Tibial artery (tissue), 4 donors: ENCODE measurements around the gene MRPS23.

Source experiments
- DNase-seq, 2 donors: peaks; one replicate each; pipeline ENCODE4 v3.0.0-alpha.2; 2019
- H3K27ac ChIP-seq, 2 donors: fragments of 200-600 bp; sonication (generic) in 1 of 2; 1 replicate in 1 of 2; 2 replicates in 1 of 2; pipeline ENCODE4 v1.5.1; 2018 to 2019; ENCODE audit warnings: mild to moderate bottlenecking in 1 of 2
- H3K27me3 ChIP-seq, 2 donors: fragments of 200-600 bp; sonication (generic) in 1 of 2; one replicate each; pipeline versions ENCODE4 v1.5.1 to v1.6.0; 2016 to 2019
- H3K36me3 ChIP-seq, 3 donors: fragments of 200-600 bp; sonication (generic) in 2 of 3; one replicate each; pipeline ENCODE4 v1.5.1; 2016 to 2019; ENCODE audit warnings: mild to moderate bottlenecking in 2 of 3
- H3K4me1 ChIP-seq, 4 donors: fragments of 200-600 bp; sonication (generic) in 2 of 4; 1 replicate in 3 of 4; 2 replicates in 1 of 4; pipeline ENCODE4 v1.5.1; 2016 to 2019
- H3K4me3 ChIP-seq, 2 donors: fragments of 200-600 bp; sonication (generic) in 1 of 2; 1 replicate in 1 of 2; 2 replicates in 1 of 2; pipeline ENCODE4 v1.5.1; 2018 to 2019; ENCODE audit warnings: mild to moderate bottlenecking in 2 of 2
- H3K9me3 ChIP-seq, 3 donors: fragments of 200-600 bp; sonication (generic) in 1 of 3; one replicate each; pipeline ENCODE4 v1.5.1; 2016 to 2019
- intact Hi-C: fragments of 100-400 bp; cut with DNase I; formaldehyde crosslinking; loops from one replicate; pipeline ENCODE4 v1.15.0; 2023; ENCODE audit warnings: low total_unique reads
- TF ChIP-seq, protein P1 (sequence below), 2 experiments: fragments of 200-600 bp in 1 of 2; fragments of 450-650 bp in 1 of 2; IDR thresholded peaks; one replicate each; pipeline ENCODE4 v1.5.1; 2017 to 2019; ENCODE audit warnings: antibody characterized with exemption in 2 of 2, mild to moderate bottlenecking in 1 of 2, moderate library complexity in 1 of 2

MRPS23 gene

GRCh38 chr17:57830880-57831279 is 19.0 kb downstream of the MRPS23 start:
- H3K27ac ChIP-seq: no peak overlapping the region
- no peaks in the 10 kb centered on the region for H3K36me3 ChIP-seq
- no peak overlapping the region for H3K4me3 ChIP-seq
- H3K9me3 ChIP-seq: no peaks in the 10 kb centered on the region
- DNase-seq: no peak
- intact Hi-C loops: loop anchor here (5.0 to 10.0 kb wide), 3 partner anchors 156 to 699 kb away; no protein-coding TSS in a partner anchor
- TF ChIP-seq, protein P1, sequence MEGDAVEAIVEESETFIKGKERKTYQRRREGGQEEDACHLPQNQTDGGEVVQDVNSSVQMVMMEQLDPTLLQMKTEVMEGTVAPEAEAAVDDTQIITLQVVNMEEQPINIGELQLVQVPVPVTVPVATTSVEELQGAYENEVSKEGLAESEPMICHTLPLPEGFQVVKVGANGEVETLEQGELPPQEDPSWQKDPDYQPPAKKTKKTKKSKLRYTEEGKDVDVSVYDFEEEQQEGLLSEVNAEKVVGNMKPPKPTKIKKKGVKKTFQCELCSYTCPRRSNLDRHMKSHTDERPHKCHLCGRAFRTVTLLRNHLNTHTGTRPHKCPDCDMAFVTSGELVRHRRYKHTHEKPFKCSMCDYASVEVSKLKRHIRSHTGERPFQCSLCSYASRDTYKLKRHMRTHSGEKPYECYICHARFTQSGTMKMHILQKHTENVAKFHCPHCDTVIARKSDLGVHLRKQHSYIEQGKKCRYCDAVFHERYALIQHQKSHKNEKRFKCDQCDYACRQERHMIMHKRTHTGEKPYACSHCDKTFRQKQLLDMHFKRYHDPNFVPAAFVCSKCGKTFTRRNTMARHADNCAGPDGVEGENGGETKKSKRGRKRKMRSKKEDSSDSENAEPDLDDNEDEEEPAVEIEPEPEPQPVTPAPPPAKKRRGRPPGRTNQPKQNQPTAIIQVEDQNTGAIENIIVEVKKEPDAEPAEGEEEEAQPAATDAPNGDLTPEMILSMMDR (IDR thresholded peaks at IDR 0.05): no peak
- H3K4me1 ChIP-seq: peaks cover 0 to 28% (median 17%) of the 10 kb centered on the region in 4 donors
- H3K27me3 ChIP-seq: no peaks in the 10 kb centered on the region

DNA sequence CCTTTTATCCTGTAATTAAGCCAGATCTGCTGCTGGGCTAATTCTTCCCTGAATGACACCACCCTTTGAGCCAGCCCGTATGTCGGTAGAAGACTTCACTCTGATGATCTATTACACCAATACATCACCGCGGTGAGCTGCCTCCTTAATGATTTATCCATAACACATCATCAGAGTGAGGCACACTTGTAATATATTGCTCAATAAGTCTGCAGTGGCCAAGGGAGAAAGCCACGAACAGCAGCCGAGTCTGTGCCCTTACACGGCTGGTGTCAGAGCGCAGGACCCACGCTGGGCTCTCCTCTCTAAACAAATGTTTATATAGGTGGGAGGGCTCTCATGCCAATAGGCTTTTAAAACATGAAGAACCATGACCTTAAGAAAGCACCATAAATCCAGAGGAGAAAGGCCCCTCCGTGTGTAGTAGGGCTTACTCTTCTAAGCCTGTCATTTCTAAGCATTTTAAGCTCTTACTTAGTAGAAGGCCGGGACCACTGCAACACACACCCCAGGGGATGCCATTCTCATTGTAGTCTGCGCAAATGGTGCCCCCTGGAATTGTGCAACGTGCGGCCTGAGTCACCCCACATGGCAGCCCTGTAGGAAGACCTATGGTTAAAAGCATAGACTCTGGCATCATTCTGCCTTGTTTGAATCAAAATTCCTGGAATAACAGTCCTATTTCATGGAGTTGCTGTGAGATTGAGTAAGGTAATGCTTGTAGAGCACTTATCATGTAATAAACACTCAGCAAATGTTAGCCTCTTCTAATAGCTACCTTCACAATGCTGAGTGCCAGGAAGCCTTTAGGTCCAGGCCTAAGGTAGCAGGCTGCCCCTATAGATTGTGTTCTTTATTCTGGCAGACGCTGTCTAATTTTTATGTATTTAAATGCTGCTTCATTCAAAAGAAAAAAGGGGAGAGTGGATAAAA is 26.1 kb downstream of the MRPS23 start:
- Histone ChIP-seq H3K4me3 (no peak overlapping the region), H3K27ac (no peak overlapping the region), H3K36me3 (no peaks in the 10 kb centered on the region), H3K27me3 (no peaks in the 10 kb centered on the region), H3K9me3 (no peaks in the 10 kb centered on the region), H3K4me1 (no peaks in the 10 kb centered on the region)
- intact Hi-C loops: no loop called here
- TF ChIP-seq, protein P1 (IDR thresholded peaks at IDR 0.05): no peak
- no peak for DNase-seq

DNA sequence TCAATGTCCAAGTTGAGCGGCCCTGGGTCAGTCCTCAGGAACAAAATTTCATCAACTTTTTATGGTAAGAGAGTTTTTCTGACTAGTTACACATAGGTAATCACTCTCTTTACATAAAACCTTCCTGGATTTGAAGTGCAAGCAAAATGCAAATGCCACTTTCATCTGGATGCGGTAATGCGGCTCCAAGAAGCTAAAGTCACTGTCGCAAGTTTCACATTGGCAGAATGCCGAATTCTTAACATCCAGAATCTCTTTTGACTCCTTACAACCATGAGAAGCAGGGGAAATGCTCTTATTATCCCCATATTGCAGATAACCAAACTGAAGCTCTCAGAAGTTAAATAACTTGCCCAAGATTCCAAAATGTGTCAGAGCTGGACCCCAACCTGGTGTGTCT is 30.0 kb downstream of the MRPS23 start:
- Histone ChIP-seq H3K27ac (no peak overlapping the region), H3K27me3 (peaks cover 0 to 3% of the 10 kb centered on the region in 2 donors), H3K36me3 (no peaks in the 10 kb centered on the region), H3K4me3 (no peak overlapping the region), H3K4me1 (no peaks in the 10 kb centered on the region), H3K9me3 (no peaks in the 10 kb centered on the region)
- intact Hi-C loops: no loop called here
- TF ChIP-seq, protein P1 (IDR thresholded peaks at IDR 0.05): no peak
- no peak for DNase-seq

DNA sequence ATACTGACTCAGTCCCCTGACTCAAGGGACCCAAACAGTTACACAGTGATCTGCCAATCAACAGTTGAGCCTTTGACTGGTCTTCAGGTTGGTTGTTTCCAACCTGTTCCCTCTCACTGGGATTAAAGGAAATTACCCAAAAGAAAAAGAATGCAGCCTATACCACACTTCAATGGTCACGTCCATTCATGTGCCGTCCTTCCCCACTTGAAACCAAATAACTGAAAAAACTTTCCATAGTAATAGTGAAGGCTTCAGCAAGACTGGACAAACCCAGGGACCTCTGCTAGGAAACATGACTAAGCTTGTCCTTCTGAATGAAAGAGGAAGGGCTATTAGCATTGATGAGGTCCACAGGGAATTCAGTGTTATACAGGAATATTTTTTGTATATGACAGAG is 30.6 kb downstream of the MRPS23 start:
- Histone ChIP-seq H3K9me3 (no peaks in the 10 kb centered on the region), H3K27me3 (peaks cover 0 to 3% of the 10 kb centered on the region in 2 donors), H3K4me3 (no peak overlapping the region), H3K36me3 (no peaks in the 10 kb centered on the region), H3K27ac (no peak overlapping the region), H3K4me1 (no peaks in the 10 kb centered on the region)
- TF ChIP-seq, protein P1 (IDR thresholded peaks at IDR 0.05): no peak
- DNase-seq: no peak
- intact Hi-C loops: no loop called here

DNA sequence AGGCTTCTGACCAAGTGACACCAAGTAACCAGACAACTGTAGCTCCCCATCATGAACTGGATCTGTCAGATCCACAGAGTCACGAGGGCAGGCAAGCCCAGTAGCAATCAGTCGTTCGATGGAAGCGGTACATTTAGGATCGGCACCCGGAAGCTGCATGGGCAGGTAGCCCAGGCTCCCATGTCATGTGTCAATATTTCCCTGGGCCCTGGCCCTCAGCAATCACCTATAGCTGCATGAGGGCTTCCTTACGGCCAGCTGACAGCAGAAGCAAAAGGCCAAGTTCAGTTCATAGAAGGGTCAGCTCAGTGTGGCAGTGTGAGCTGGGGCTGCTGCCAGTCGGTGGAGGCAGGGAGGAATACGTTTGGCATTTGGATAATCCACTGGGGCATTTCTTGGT is 31.8 kb downstream of the MRPS23 start:
- intact Hi-C loops: no loop called here

More for the DNA sequence above, 31.8 kb downstream of the MRPS23 start:
- no peaks in the 10 kb centered on the region for H3K36me3 ChIP-seq
- no peak overlapping the region for H3K27ac ChIP-seq
- no peak for DNase-seq
- H3K4me1 ChIP-seq: no peaks in the 10 kb centered on the region
- H3K27me3 ChIP-seq: peaks cover 0 to 3% of the 10 kb centered on the region in 2 donors
- H3K9me3 ChIP-seq: no peaks in the 10 kb centered on the region
- no peak overlapping the region for H3K4me3 ChIP-seq
- TF ChIP-seq, protein P1 (IDR thresholded peaks at IDR 0.05): no peak
